CMK (cell line): ENCODE results near the gene NABP1.

ENCODE experiments used
- DNase-seq: peaks from one replicate; pipeline ENCODE4 v3.0.0-alpha.2; 2010; ENCODE audit warnings: low read depth

The NABP1 gene

DNA sequence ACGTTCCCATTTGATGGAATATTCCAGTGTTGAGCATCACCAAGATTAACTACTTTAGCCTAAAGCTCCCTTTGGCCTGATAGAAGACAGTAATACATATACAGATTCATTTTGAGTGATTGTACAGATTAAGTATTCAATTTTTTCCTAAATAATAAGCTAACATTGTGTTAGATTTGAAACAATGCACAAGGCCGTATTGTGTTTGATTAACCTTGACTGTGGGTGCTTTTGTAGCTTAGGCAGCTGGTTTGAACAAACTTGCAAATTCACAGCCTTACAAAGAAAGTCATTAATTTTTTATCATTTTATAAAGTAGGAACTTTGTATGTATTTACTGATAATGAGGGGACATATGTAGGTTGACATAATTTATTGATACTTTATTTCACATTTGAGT is 29.6 kb downstream of the NABP1 start:
- DNase-seq: no peak

DNA sequence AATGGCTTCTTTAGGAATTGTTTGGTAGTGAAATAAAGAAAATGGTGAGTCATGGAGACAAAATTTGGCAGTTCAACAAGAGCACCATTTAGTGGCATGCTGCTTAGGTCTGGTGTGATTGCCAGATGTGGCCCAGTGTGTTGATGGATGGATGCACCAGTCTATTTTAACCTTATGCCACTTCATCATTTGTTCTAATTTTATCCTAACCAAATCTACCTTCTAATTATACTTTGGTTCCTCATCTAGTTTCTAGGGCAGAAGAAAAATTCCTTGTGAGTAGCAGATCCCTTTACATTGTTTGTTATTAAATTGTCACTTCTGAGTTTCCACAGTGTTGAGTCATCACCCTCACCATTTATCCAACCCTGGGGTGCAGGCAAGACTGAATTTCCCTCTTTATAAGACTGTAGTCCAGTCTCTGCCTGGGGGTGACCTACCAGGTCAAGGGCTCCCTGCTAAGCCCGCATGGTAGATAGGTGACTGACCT is 32.5 kb downstream of the NABP1 start:
- DNase-seq: no peak

DNA sequence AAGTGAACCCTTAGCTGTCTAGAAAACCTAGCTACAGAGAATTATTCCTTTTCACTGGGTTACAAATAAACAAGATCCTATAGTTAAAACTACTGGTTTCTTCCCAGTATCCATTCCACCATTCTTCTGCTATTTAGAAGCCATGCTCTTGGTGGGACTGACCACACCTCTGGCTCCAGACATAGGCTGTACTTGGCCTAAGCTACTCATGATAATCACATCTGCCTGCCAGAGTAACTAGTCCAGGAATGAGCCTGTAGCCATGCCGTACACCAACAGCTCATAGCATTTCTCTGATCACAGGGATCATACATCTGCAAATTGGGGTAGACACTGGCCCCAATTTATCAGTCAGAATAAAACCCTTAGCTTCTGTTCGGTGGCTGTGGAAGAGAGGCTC is 33.7 kb downstream of the NABP1 start:
- DNase-seq: no peak

DNA sequence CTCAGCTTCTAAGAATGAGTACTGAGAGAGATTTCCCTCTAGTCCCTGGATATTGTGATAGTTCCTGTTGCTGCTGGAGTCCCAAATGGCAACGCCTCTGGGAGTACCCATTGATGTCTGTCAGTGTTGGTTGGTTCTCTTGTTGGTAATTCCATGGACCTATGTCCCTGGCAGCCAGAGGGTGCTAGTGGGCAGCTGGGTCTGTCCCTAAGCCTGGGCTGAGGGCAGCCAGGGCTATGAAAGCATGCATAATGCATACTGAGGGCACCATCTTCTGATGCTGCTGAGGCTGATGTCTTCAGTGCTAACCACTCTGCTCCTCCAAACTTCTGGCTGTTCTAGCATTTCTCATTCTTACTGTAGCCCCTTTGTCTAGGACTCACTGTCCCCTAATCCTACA is 35.9 kb downstream of the NABP1 start:
- no peak for DNase-seq

DNA sequence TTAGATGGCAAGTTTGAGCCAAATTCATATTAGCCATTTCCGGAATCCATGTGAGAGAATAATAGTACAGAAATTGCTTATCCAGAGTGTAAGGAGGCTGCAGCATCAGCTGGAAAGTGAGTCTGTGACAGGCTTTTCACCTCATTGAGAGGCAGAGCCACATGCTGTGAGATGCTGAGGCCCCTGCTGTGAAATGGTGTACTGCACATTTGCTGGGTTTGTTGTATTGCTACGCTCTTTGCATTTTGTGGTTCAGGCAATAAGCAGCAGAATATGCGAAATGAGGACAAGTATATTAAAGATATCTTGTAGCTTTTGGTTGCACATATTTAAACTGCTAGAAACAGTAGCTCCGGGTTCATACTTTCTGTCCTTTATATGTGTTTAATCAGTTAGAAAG is 37.0 kb downstream of the NABP1 start:
- no peak for DNase-seq

DNA sequence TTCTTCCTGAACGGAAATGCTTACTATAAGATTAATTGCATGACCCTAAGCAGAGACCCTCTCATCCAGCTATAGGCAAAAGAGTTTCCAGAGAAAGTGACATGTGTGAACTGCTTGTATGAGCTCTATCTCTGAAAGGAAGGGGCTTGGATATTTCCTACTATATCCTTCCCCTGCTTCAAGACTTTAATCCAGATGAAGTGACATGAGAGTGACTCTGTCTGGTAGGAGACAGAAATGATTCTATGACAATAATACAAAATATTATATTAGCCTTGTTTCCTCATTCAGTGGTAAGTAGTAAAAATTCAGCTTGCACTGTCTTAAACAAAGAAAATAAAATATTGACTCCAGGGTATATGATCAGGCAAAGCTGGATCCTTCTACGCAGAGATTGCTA is 37.5 kb downstream of the NABP1 start:
- DNase-seq: no peak

DNA sequence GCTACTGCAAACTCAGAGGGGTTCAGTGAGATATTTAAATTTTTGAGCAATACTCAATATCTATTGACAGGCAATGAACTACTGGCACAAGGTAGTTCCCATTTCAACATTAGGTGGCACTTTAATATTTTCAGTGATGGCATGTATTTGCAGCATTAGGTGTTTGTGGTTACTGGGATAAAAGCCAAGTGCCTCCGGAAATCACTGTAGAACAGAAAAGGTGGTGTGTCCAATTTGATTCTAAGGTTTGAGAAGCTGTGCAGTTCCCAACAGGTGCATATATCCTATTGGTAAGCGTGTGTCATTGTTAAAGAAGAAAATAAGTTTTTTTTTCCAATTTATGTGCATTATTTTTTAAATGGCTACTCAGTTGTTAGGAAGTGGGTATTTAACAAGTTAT is 41.3 kb downstream of the NABP1 start:
- DNase-seq: no peak

DNA sequence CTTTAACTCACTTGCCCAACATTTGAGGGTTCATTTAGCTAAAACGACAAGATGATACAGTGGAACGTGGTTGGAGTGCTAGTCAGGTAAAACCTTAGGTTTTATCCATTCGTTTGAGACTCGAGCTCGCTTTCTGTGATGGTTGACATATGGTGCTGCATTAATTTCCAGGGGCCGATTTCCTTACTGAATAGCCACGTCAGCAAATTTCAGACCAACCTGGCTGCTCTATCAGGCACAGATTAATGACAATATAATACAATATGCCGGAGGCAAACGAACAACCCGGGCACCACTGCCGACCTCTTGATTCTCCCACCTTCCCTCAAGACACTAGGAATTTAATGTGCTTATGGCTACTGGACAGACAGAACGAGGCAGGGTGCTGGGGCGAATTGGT is 42.0 kb downstream of the NABP1 start:
- DNase-seq: no peak

DNA sequence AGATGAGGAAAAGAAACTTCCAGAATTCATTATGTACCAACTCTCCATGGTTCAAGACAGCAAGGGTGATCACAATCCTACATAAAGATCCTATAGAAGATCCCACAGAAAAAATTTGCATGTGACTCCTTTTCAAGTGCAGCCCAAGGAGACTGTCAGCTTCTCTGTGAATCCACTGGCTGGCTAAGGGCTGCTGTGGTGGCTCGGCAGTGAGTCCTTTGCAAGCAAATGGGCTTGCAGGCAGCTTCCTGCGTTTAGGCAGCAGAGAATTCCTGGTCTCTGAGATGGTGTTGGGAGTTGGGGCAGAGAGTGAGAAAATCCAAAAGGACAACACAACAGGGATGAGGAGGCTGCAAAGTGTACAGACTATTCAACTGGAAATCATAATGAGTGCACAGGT is 43.4 kb downstream of the NABP1 start:
- DNase-seq: no peak

DNA sequence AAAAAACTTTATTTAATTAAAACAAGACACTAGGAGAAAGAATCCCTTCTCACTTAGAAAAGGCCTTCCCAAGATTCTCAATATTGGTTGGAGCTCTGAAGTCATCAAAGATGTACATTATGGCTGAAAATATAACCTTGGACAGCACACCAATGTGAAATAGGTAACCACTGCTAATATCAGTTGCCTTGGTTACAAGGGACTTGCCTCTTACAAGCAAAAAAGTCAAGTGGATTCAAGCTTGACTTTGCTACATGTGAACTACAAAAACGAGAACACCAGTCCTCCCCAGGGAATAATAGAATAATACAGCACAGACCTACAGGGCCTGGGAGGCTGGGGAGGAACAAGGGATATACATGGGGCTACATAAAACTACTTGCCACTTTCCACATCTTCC is 46.1 kb downstream of the NABP1 start:
- DNase-seq: no peak

DNA sequence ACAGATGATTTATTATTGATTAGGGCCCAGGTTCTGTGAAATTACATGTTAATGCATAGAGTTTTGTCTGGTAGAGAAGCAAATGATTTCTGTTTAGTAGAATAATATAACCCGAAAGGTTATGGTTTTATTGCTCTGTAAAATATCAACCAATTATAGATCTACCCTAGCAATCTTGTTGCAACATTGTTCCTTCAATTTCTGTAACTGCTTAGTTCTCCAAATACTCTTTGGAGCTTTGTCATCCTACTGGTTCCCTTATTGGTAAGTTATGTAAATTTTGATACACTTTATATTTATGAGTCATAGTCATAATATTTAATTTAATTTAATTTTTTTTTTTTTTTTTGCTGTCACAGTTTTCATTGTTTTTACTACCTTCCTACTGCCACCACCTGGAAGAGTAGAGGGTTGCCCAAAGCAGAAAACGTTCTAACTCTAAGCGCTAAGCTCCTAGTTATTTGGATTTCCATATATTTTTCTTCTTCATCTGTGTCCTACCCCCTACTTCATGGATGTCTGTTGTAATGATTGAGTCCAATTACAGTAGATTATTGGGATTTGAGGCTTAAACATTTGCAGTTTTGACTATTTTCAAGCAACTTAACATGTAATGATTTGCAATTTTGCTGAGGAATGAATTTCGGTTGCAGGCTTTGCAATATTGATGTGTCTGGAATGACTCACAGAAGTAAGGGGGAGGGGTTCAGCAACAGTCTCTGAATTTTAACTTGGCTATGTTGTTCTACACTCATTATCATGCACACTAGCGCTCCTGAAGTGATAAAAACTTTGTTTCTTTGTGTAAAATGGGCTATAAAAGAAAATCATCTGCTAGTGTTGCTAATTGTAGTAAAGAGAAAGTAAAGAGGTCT is 51.1 kb downstream of the NABP1 start:
- no peak for DNase-seq

DNA sequence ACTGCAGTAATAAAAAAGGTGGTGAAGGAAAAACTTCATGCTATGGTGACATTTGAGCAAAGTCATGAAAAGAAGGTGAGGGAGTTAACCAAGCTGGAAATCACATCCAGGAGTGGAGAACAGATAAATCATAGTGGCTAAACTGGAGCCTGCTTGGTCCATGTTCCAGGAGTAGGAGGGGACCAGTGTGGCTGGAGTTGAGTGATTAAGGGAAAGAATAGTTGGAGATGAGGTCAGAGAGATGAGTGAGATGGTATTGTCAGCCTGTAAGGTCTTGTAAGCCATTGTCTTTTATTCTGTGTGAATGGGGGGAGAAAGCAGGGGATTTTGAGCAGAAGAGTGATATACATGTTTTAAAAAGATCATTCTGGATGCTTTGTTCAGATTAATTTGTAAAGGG is 52.3 kb downstream of the NABP1 start:
- DNase-seq: no peak
